Karpas-422 (cell line): ENCODE measurements around the gene CBX1. TPM values are rescaled to one million over a fixed set of nuclear protein-coding genes. Genes with fewer than 3 reads are reported as not detected.

Source experiments
- DNase-seq: peaks from one replicate; pipeline ENCODE4 v3.0.0-alpha.2; 2015
- H2AFZ ChIP-seq: fragments of 200-600 bp; sonication (generic); 2 replicates; pipeline ENCODE4 v1.6.1; 2014; ENCODE audit warnings: antibody characterized with exemption, low read length, mixed read lengths
- H3K27ac ChIP-seq: fragments of 200-600 bp; sonication (generic); 2 replicates; pipeline ENCODE4 v1.5.1; 2014; ENCODE audit warnings: mild to moderate bottlenecking, low read length, moderate library complexity
- H3K27me3 ChIP-seq: fragments of 200-600 bp; sonication (generic); 2 replicates; pipeline ENCODE4 v1.6.1; 2014; ENCODE audit warnings: low read length, mixed read lengths
- H3K36me3 ChIP-seq: fragments of 200-600 bp; sonication (generic); 2 replicates; pipeline ENCODE4 v1.6.1; 2014; ENCODE audit warnings: low read length, mixed read lengths; ENCODE audit not compliant: insufficient read depth
- H3K4me1 ChIP-seq: fragments of 200-600 bp; sonication (generic); 2 replicates; pipeline ENCODE4 v1.6.1; 2014; ENCODE audit warnings: mild to moderate bottlenecking, low read length, mixed read lengths
- H3K4me2 ChIP-seq: fragments of 200-600 bp; sonication (generic); 2 replicates; pipeline ENCODE4 v1.6.1; 2014; ENCODE audit warnings: low read length, low read depth, mild to moderate bottlenecking; ENCODE audit not compliant: poor library complexity, severe bottlenecking
- H3K4me3 ChIP-seq: fragments of 200-600 bp; sonication (generic); 2 replicates; pipeline ENCODE4 v1.5.1; 2014; ENCODE audit warnings: mild to moderate bottlenecking, antibody characterized with exemption, low read length, mixed read lengths
- H3K79me2 ChIP-seq: fragments of 200-600 bp; sonication (generic); 2 replicates; pipeline ENCODE4 v1.6.1; 2014; ENCODE audit warnings: mild to moderate bottlenecking, low read length, mixed read lengths
- H3K9ac ChIP-seq: fragments of 200-600 bp; sonication (generic); 2 replicates; pipeline ENCODE4 v1.6.0; 2014; ENCODE audit warnings: low read length
- H3K9me2 ChIP-seq: fragments of 200-600 bp; sonication (generic), shearing (Covaris generic); replicated peaks from 2 replicates; pipeline ENCODE4 v1.6.0; 2014; ENCODE audit warnings: mild to moderate bottlenecking, low read length, moderate library complexity; ENCODE audit not compliant: insufficient read depth
- H3K9me3 ChIP-seq: fragments of 300-700, 200-600 bp; sonication (generic); 2 replicates; pipeline ENCODE4 v1.6.1; 2014; ENCODE audit warnings: low read length, mixed read lengths
- H4K20me1 ChIP-seq: fragments of 200-600 bp; sonication (generic); 2 replicates; pipeline ENCODE4 v1.6.1; 2014; ENCODE audit warnings: mild to moderate bottlenecking, antibody characterized with exemption, low read length, low read depth; ENCODE audit not compliant: insufficient read depth
- total RNA-seq: library from RNA; depleted of rRNA; stranded (reverse); fragments of >200 nt; shearing (Covaris generic); gene quantifications from 2 replicates; pipeline ENCODE4 v1.2.3, GENCODE V29; 2014; ENCODE audit warnings: low replicate concordance

Gene CBX1
- total RNA-seq, 1 experiment from 2014 or later, result 32.5 TPM

- no peaks in the 10 kb centered on the region for H3K9me2 ChIP-seq
- no peaks in the 10 kb centered on the region for H3K27me3 ChIP-seq
- peak overlapping the region; percentile 69 for H3K9ac ChIP-seq
- H3K4me3 ChIP-seq, result no peak overlapping the region; the same call in 1 of the 2 replicates
- H3K4me1 ChIP-seq, result peaks cover 51% of the 10 kb centered on the region
- peak overlapping the region; percentile 93 for H3K27ac ChIP-seq
- peaks cover 32% of the 10 kb centered on the region for H4K20me1 ChIP-seq
- peaks cover 58% of the 10 kb centered on the region for H3K79me2 ChIP-seq
- H3K4me2 ChIP-seq, result peak overlapping the region; percentile 34
- DNase-seq, result no peak
- no peak overlapping the region for H2AFZ ChIP-seq
- no peaks in the 10 kb centered on the region for H3K9me3 ChIP-seq
- peaks cover 27% of the 10 kb centered on the region for H3K36me3 ChIP-seq
These were observed 45.0 kb downstream of the CBX1 start for GRCh38 chr17:48056246-48056745.

GRCh38 chr17:48055531-48056245, 45.6 kb downstream of the CBX1 start:
- no peaks in the 10 kb centered on the region for H3K27me3 ChIP-seq
- H3K79me2 ChIP-seq, result peaks cover 64% of the 10 kb centered on the region
- H3K27ac ChIP-seq, result peak overlapping the region; percentile 93
- no peaks in the 10 kb centered on the region for H3K9me3 ChIP-seq
- peak; percentile 68 for DNase-seq
- peaks cover 57% of the 10 kb centered on the region for H3K4me1 ChIP-seq
- H4K20me1 ChIP-seq, result peaks cover 32% of the 10 kb centered on the region
- H2AFZ ChIP-seq, result no peak overlapping the region
- H3K4me3 ChIP-seq, result no peak overlapping the region; the same call in 1 of the 2 replicates
- peak overlapping the region; percentile 69 for H3K9ac ChIP-seq
- H3K36me3 ChIP-seq, result peaks cover 33% of the 10 kb centered on the region
- H3K4me2 ChIP-seq, result peak overlapping the region; percentile 34
- no peaks in the 10 kb centered on the region for H3K9me2 ChIP-seq

GRCh38 chr17:48054238-48055185, 46.8 kb downstream of the CBX1 start:
- H3K4me3 ChIP-seq, result no peak overlapping the region; the same call in 1 of the 2 replicates
- H3K4me2 ChIP-seq, result peak overlapping the region; percentile 34
- peaks cover 36% of the 10 kb centered on the region for H3K36me3 ChIP-seq
- H3K27me3 ChIP-seq, result no peaks in the 10 kb centered on the region
- H3K9ac ChIP-seq, result peak overlapping the region; percentile 69; the same call in 1 of the 2 replicates
- peaks cover 76% of the 10 kb centered on the region for H3K79me2 ChIP-seq
- DNase-seq, result no peak
- H4K20me1 ChIP-seq, result peaks cover 36% of the 10 kb centered on the region
- H3K4me1 ChIP-seq, result peaks cover 69% of the 10 kb centered on the region
- no peaks in the 10 kb centered on the region for H3K9me3 ChIP-seq
- H3K27ac ChIP-seq, result peak overlapping the region; percentile 93; the same call in 1 of the 2 replicates
- H2AFZ ChIP-seq, result no peak overlapping the region
- H3K9me2 ChIP-seq, result no peaks in the 10 kb centered on the region

GRCh38 chr17:48053758-48054237, 47.5 kb downstream of the CBX1 start:
- Histone ChIP-seq H3K9ac (peak overlapping the region; percentile 22; the same call in 1 of the 2 replicates), H4K20me1 (peaks cover 36% of the 10 kb centered on the region), H3K79me2 (peaks cover 83% of the 10 kb centered on the region), H3K27me3 (no peaks in the 10 kb centered on the region), H3K36me3 (peaks cover 36% of the 10 kb centered on the region), H3K27ac (no peak overlapping the region; the same call in 1 of the 2 replicates), H2AFZ (no peak overlapping the region), H3K9me2 (no peaks in the 10 kb centered on the region), H3K9me3 (no peaks in the 10 kb centered on the region), H3K4me2 (no peak overlapping the region), H3K4me3 (no peak overlapping the region), H3K4me1 (peaks cover 72% of the 10 kb centered on the region)
- DNase-seq, result no peak

- H3K79me2 ChIP-seq, result peaks cover 82% of the 10 kb centered on the region
- peak overlapping the region; percentile 33 for H3K4me2 ChIP-seq
- no peak overlapping the region for H2AFZ ChIP-seq
- no peaks in the 10 kb centered on the region for H3K9me2 ChIP-seq
- DNase-seq, result no peak
- H3K9ac ChIP-seq, result peak overlapping the region; percentile 22
- peaks cover 72% of the 10 kb centered on the region for H3K4me1 ChIP-seq
- no peak overlapping the region for H3K4me3 ChIP-seq
- peak overlapping the region; percentile 20; the same call in 1 of the 2 replicates for H3K27ac ChIP-seq
- H3K9me3 ChIP-seq, result no peaks in the 10 kb centered on the region
- no peaks in the 10 kb centered on the region for H3K27me3 ChIP-seq
- H4K20me1 ChIP-seq, result peaks cover 36% of the 10 kb centered on the region
- peaks cover 32% of the 10 kb centered on the region for H3K36me3 ChIP-seq
These were observed 48.1 kb downstream of the CBX1 start for GRCh38 chr17:48052956-48053757.

- peak overlapping the region; percentile 33 for H3K4me2 ChIP-seq
- H3K9me3 ChIP-seq, result no peaks in the 10 kb centered on the region
- peaks cover 84% of the 10 kb centered on the region for H3K79me2 ChIP-seq
- H4K20me1 ChIP-seq, result peaks cover 36% of the 10 kb centered on the region
- no peaks in the 10 kb centered on the region for H3K27me3 ChIP-seq
- peak overlapping the region; percentile 22 for H3K9ac ChIP-seq
- peak overlapping the region; percentile 26; the same call in 1 of the 2 replicates for H3K4me3 ChIP-seq
- no peaks in the 10 kb centered on the region for H3K9me2 ChIP-seq
- peaks cover 82% of the 10 kb centered on the region for H3K4me1 ChIP-seq
- H3K27ac ChIP-seq, result peak overlapping the region; percentile 20; the same call in 1 of the 2 replicates
- peaks cover 20% of the 10 kb centered on the region for H3K36me3 ChIP-seq
- no peak overlapping the region for H2AFZ ChIP-seq
- DNase-seq, result no peak
These were observed 49.4 kb downstream of the CBX1 start for GRCh38 chr17:48051706-48052486.

- no peak overlapping the region for H2AFZ ChIP-seq
- no peak overlapping the region for H3K27ac ChIP-seq
- no peaks in the 10 kb centered on the region for H3K9me3 ChIP-seq
- H3K9ac ChIP-seq, result peak overlapping the region; percentile 22
- no peaks in the 10 kb centered on the region for H3K27me3 ChIP-seq
- H3K79me2 ChIP-seq, result peaks cover 80% of the 10 kb centered on the region
- peak overlapping the region; percentile 33 for H3K4me2 ChIP-seq
- no peak for DNase-seq
- H3K36me3 ChIP-seq, result peaks cover 15% of the 10 kb centered on the region
- H3K4me3 ChIP-seq, result peak overlapping the region; percentile 26; the same call in 1 of the 2 replicates
- peaks cover 86% of the 10 kb centered on the region for H3K4me1 ChIP-seq
- peaks cover 36% of the 10 kb centered on the region for H4K20me1 ChIP-seq
- no peaks in the 10 kb centered on the region for H3K9me2 ChIP-seq
These were observed 50.0 kb downstream of the CBX1 start for GRCh38 chr17:48051283-48051682.
